ENCODE results near the gene CYP46A1.

The CYP46A1 gene

DNA sequence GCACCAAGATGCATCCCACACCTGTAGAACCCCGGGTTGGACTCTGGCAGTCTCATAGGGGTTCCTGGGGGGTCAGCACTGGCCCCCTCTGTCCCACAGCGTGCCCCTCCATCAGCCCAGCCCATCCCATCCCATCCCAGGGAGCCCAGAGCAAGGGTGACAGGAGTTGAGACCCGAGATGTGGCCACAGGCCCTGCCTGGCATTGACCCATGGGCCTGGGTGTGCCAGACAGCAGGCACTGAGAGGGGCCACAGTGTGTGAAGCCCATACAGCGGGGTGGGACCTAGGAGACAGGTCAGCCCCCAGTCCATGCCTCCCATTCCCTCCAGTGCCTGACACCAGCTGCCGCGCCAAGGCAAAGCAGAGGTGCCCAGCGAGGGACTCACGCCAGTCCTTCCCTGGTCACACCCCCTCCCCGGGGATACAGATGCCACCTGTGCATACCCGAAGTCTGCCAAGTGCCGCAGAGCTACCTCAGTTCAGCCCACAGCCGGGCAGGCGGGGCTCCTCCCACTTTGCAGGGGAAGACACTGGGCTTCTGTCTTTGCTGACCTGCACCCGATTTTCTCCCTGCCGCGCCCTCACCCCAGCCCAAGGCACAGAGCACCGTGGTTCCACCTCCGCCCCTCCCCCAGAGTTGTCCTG is 50.4 kb downstream of the CYP46A1 start:
- no peak overlapping the region for H3K27ac ChIP-seq (ENCODE audit: low read depth, low read length)
- no peak overlapping the region for H3K4me3 ChIP-seq (ENCODE audit: low read length)
- no peak overlapping the region for H3K9ac ChIP-seq (ENCODE audit: low read depth, low read length)
- WGBS, result 87% methylated on average over 18 of the region's 18 CpGs
- no peaks in the 10 kb centered on the region for H3K9me3 ChIP-seq (ENCODE audit: insufficient read depth, low read depth, low read length)
- H3K4me1 ChIP-seq (ENCODE audit: insufficient read depth, low read length), result peaks cover 6% of the 10 kb centered on the region
- H3K27me3 ChIP-seq (ENCODE audit: insufficient read depth, low read length), result no peaks in the 10 kb centered on the region
- no peaks in the 10 kb centered on the region for H3K36me3 ChIP-seq (ENCODE audit: insufficient read depth, low read length)

DNA sequence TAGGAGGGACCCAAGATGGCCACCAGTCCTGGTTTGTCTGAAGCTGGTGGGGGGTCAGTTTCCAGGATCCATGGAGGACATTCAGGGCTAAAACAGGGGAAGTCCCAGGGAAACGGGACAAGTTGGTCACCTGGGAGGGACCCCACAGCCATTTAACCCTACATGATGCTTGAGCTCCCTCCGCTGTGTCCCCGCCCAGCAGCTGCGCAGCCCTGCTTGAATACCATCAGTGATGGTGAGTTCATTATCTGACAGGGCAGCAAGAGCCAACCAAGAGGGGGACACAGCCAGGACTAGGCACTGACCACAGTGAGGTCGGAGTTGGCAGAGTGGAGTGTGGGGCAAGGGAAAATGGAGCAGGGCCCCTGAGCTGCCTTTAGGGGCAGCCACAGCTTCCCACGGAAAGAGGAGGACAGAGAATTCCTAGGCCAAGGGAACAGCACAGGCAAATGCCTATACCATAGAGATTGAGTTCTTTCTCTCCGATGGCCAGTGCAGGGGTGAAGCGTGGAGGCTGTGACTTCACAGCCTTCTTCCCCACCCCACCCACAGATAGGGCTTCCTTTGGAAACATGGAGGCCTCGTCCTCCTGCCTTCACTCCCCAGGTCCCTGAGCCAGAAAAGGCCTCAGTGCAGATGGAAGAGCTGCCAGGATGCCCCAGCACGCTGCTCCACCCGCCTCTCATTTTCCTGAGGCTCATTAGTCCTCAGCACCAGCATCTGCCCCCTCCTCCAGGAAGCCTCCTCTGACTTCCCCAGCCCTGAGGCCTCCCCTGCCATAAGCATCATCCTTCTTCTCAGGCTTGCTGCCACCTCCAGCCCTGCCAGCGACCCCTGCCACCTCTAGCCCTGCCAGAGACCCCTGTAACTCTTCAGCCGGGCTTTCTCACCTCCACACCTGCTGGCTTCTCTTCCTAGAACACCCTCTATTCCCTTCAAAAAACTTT is 51.4 kb downstream of the CYP46A1 start:
- peaks cover 6% of the 10 kb centered on the region for H3K4me1 ChIP-seq (ENCODE audit: insufficient read depth, low read length)
- H3K27ac ChIP-seq (ENCODE audit: low read depth, low read length), result no peak overlapping the region
- WGBS, result 89% methylated on average over 13 of the region's 13 CpGs
- no peaks in the 10 kb centered on the region for H3K36me3 ChIP-seq (ENCODE audit: insufficient read depth, low read length)
- no peaks in the 10 kb centered on the region for H3K27me3 ChIP-seq (ENCODE audit: insufficient read depth, low read length)
- H3K4me3 ChIP-seq (ENCODE audit: low read length), result no peak overlapping the region
- no peaks in the 10 kb centered on the region for H3K9me3 ChIP-seq (ENCODE audit: insufficient read depth, low read depth, low read length)
- no peak overlapping the region for H3K9ac ChIP-seq (ENCODE audit: low read depth, low read length)

DNA sequence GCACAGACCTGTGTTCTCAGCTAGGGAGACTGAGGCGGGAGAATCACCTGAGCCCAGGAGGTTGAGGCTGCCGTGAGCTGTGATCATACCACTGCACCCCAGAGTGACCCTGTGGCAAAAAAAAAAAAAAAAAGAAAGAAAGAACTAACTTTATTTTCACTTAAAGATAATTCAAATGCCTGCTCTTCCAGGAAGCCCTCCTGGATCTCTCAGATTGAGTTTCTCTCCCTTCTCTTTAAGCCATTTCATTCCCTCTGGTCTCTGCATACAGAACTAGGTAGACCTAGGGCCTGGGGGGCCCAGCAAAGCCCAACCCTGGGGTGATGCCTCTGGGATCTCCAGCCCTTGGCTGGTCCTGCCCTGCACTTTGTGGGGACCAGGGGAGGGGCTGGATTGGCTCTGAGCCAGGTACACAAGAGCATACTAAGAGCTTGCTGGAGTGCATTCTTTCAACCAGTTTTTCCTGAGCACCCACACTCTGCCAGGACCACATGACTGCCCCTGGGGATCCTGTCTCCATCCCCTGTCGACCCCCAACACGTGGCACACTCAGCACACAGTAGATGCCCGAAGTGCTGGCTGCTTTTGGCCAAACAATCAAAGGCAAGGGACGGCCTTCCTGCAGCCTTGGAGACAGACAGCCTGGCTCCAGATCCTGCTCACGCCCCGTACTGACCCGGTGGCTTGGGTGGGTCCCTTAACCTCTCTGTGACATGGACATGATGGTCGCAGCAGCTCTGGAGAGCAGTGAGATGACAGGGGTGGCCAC is 52.7 kb downstream of the CYP46A1 start:
- 87% methylated on average over 9 of the region's 10 CpGs for WGBS
- Histone ChIP-seq H3K4me3 (ENCODE audit: low read length) (no peak overlapping the region), H3K27me3 (ENCODE audit: insufficient read depth, low read length) (no peaks in the 10 kb centered on the region)

DNA sequence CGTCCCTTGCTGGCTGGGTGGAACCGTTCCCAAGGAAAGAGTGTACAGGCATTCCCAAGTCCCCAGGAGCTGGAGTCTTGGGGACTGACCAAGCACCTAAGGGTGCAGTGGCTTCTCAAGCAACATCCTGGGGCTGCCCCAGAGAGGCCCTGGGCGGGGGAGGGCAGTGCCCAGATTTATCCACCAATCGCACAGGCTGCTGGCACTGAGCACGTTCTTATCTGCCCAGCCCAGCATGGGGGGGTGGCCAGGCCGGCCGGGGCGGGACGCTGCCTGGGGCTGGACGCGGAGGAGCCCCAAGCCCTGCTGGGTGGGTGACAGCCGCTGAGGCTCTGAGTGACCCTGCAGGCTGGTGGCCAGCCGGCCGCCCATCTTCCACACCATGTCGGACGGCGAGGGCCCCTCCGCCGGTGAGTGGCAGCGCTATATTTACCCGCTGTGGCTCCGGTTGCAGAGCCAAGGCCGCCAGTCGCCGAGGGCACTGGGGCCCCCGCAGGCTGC is 53.4 kb downstream of the CYP46A1 start:
- Histone ChIP-seq H3K4me3 (ENCODE audit: low read length) (no peak overlapping the region), H3K27me3 (ENCODE audit: insufficient read depth, low read length) (no peaks in the 10 kb centered on the region), H3K36me3 (ENCODE audit: insufficient read depth, low read length) (no peaks in the 10 kb centered on the region), H3K4me1 (ENCODE audit: insufficient read depth, low read length) (no peaks in the 10 kb centered on the region), H3K27ac (ENCODE audit: low read depth, low read length) (no peak overlapping the region), H3K9ac (ENCODE audit: low read depth, low read length) (no peak overlapping the region), H3K9me3 (ENCODE audit: insufficient read depth, low read depth, low read length) (no peaks in the 10 kb centered on the region)
- WGBS, result 93% methylated on average over 26 of the region's 26 CpGs

More for the DNA sequence above, 52.7 kb downstream of the CYP46A1 start:
- Histone ChIP-seq H3K9me3 (ENCODE audit: insufficient read depth, low read depth, low read length) (no peaks in the 10 kb centered on the region), H3K27ac (ENCODE audit: low read depth, low read length) (no peak overlapping the region), H3K36me3 (ENCODE audit: insufficient read depth, low read length) (no peaks in the 10 kb centered on the region), H3K9ac (ENCODE audit: low read depth, low read length) (no peak overlapping the region), H3K4me1 (ENCODE audit: insufficient read depth, low read length) (no peaks in the 10 kb centered on the region)

DNA sequence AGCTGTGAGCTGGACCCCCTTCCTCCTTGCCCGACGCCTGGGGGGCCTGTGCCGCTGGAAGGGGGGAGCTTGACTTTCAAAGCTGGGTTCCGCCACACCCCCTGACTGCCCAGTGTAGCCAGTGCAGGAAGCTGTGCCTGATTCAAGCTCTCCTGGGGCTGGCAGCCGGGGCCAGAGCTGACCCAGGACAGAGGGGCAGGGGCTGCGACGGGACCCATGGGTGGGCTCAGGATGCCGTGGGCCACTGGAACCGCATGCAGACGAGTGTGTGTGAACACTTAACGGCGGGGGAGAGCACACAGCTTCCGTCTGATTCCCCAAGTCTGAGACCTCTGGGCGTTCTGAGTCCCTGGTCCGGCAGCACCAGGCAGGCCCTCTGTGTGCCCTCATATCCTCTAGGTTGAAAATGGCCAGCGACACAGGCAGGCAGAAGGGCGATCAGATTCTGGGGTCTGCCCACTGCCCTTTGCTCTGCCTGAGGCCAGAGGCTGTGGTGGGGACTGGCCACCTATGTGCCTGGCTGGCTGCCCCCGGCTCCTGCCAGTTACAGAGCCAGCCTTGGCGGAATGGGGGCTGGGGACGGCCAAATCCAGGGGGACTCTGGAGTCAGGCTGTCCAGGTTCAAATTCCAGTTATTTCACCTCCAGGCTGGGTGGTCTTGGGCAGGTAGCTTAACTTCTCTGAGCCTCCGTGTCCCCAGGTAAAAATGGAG is 54.0 kb downstream of the CYP46A1 start:
- H3K27me3 ChIP-seq (ENCODE audit: insufficient read depth, low read length), result no peaks in the 10 kb centered on the region

DNA sequence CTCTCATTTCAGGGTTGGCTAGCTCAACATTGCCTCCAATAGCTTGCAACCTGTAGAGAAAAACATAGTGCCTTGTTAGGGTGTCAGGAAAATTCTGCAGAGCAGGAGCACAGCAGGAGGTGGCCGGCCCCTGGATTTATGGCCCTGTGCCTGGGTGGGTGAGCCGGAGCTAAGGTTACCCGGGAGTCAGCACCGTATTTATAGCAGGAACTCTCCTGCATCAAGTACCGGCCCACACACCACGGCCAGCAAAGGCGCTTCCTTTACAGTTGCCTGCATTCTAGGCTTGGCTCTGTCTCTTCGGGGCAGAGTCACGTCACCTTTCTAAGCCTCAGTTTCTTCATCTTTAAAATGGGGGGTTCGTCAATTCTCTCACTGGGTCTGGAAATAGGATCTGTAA is 56.3 kb downstream of the CYP46A1 start:
- H3K9me3 ChIP-seq (ENCODE audit: insufficient read depth, low read depth, low read length), result no peaks in the 10 kb centered on the region

More for the DNA sequence above, 54.0 kb downstream of the CYP46A1 start:
- no peaks in the 10 kb centered on the region for H3K36me3 ChIP-seq (ENCODE audit: insufficient read depth, low read length)
- no peak overlapping the region for H3K27ac ChIP-seq (ENCODE audit: low read depth, low read length)
- H3K4me1 ChIP-seq (ENCODE audit: insufficient read depth, low read length), result no peaks in the 10 kb centered on the region
- H3K9me3 ChIP-seq (ENCODE audit: insufficient read depth, low read depth, low read length), result no peaks in the 10 kb centered on the region
- H3K4me3 ChIP-seq (ENCODE audit: low read length), result no peak overlapping the region
- WGBS, result 92% methylated on average over 21 of the region's 21 CpGs
- H3K9ac ChIP-seq (ENCODE audit: low read depth, low read length), result no peak overlapping the region

DNA sequence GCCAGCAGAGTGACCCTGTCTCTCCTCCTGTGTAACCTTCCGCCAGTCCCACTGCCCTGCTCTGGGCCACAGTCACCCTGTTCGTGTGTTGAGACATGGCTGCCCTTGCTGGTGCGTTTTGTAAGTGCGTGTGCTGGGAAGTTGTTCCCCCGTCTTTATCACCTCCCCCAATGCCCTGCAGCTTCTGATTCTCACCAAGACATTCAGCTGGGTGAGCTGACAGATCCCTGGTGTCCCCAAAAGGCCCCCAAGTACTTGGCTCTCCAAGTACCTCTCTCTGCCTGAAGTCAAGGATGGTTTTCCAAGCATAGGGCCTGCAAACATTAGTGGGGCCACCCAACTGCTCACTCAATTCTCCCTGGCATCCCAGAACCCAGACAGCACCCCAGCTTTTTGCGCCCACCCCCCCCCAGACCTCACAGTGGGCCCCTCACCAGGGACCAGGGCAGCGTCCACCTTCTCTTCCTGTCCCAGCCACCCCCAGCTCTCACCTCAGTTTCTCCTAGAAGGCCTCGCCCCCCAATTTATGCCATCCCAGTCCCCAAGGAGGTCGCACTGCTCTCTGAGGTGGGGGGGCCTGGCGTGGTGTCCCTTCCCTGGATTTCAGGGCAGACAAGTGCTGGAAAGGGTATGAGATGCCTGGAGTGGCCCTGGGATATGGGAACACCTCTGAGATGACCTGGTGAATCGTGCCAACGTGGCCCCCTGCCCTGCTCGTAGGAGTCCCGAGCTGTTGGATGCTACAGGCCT is 57.3 kb downstream of the CYP46A1 start:
- WGBS, result 93% methylated on average over 14 of the region's 14 CpGs
- no peak overlapping the region for H3K9ac ChIP-seq (ENCODE audit: low read depth, low read length)
- no peaks in the 10 kb centered on the region for H3K36me3 ChIP-seq (ENCODE audit: insufficient read depth, low read length)
- H3K4me1 ChIP-seq (ENCODE audit: insufficient read depth, low read length), result peaks cover 19% of the 10 kb centered on the region
- H3K9me3 ChIP-seq (ENCODE audit: insufficient read depth, low read depth, low read length), result no peaks in the 10 kb centered on the region
- no peaks in the 10 kb centered on the region for H3K27me3 ChIP-seq (ENCODE audit: insufficient read depth, low read length)
- H3K4me3 ChIP-seq (ENCODE audit: low read length), result no peak overlapping the region
- H3K27ac ChIP-seq (ENCODE audit: low read depth, low read length), result no peak overlapping the region

More for the DNA sequence above, 56.3 kb downstream of the CYP46A1 start:
- WGBS, result 89% methylated on average over 10 of the region's 10 CpGs
- Histone ChIP-seq H3K4me1 (ENCODE audit: insufficient read depth, low read length) (peaks cover 19% of the 10 kb centered on the region), H3K9ac (ENCODE audit: low read depth, low read length) (no peak overlapping the region), H3K4me3 (ENCODE audit: low read length) (no peak overlapping the region), H3K27ac (ENCODE audit: low read depth, low read length) (no peak overlapping the region), H3K36me3 (ENCODE audit: insufficient read depth, low read length) (no peaks in the 10 kb centered on the region), H3K27me3 (ENCODE audit: insufficient read depth, low read length) (no peaks in the 10 kb centered on the region)

DNA sequence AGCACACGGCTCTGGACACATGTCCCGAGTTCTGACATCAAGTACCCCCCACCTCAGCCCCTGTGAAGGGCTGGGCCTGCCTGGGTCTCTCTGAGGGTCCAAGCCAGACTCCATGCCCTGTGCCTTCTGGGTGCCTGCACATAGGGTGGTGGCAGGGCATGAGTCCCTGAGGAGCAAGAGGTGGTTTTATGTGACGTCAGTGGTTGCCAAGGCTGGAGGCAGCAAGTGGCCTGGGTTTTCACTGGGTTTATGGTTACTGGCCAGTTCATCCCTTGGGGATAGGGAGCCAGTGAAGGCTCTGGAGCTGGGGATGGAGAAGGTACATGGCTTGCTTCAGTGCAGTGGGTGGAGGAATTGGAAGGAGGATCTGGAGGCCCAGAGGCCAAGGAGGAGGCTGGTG is 58.0 kb downstream of the CYP46A1 start:
- no peak overlapping the region for H3K9ac ChIP-seq (ENCODE audit: low read depth, low read length)
- H3K36me3 ChIP-seq (ENCODE audit: insufficient read depth, low read length), result no peaks in the 10 kb centered on the region
- no peaks in the 10 kb centered on the region for H3K9me3 ChIP-seq (ENCODE audit: insufficient read depth, low read depth, low read length)
- H3K4me1 ChIP-seq (ENCODE audit: insufficient read depth, low read length), result peaks cover 19% of the 10 kb centered on the region
- H3K27ac ChIP-seq (ENCODE audit: low read depth, low read length), result no peak overlapping the region
- no peak overlapping the region for H3K4me3 ChIP-seq (ENCODE audit: low read length)
- H3K27me3 ChIP-seq (ENCODE audit: insufficient read depth, low read length), result no peaks in the 10 kb centered on the region
- 87% methylated on average over 3 of the region's 3 CpGs for whole genome bisulfite sequencing

DNA sequence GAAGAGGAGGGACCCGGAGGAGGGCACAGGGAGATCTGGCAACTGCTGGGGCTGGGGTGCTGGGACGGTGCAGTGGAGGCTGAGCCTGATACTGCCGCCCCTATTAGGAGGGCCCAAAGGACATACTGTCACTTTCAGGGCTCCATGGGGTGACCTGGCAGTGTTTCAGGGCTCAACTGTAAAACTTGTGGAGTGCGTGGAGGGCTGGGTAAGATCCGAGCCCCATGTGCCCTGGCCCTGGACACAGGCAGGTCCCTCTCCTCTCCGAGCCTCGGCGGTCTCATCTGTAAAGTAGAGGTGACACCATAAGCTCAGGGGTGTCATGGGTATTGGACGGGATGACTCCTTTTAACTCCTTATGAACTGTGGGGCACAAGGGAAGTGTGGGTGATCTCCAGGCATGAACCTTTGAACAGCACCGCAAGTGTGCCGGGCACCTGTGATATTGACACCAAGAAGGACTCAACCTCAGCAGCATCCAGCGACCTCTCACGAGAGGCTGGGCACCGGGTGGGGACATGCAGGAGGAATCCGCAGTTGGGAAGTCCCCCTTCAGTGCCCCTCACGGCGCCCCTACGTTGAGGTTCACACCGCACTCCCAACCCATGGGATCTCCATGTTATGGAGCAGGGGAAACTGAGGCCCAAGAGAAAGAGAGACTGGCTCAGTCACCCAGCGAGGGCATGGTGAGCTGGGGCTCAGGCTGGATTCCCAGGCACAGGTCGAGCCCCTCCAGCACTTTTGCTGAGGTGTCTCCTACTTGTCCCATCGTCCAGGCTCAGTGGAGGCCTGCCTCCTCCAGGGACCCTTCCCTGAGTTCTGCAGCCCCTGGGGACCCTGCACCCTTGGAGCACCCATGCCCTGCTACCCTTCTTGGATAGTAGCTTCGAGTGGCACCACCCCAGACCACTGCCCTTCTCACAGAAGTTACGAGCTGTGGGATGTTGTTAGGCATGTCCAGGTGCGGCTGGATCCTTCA is 58.7 kb downstream of the CYP46A1 start:
- WGBS, result 95% methylated on average over 25 of the region's 25 CpGs
- Histone ChIP-seq H3K27me3 (ENCODE audit: insufficient read depth, low read length) (no peaks in the 10 kb centered on the region), H3K27ac (ENCODE audit: low read depth, low read length) (no peak overlapping the region), H3K4me3 (ENCODE audit: low read length) (no peak overlapping the region), H3K9me3 (ENCODE audit: insufficient read depth, low read depth, low read length) (no peaks in the 10 kb centered on the region), H3K9ac (ENCODE audit: low read depth, low read length) (no peak overlapping the region), H3K4me1 (ENCODE audit: insufficient read depth, low read length) (peaks cover 19% of the 10 kb centered on the region), H3K36me3 (ENCODE audit: insufficient read depth, low read length) (no peaks in the 10 kb centered on the region)
